HUES64 (cell line): Measurements from ENCODE around the gene CHST3.
"Not testable (repeated sequence)": the region's sequence is repeated elsewhere in the genome, so short reads cannot be mapped to it uniquely, and the experiment has no call there.

ENCODE experiments used
- H3K27ac ChIP-seq: 2 replicates; pipeline ENCODE4 v1.7.0; 2013; ENCODE audit warnings: low read depth, low read length, inconsistent platforms
- H3K27me3 ChIP-seq: 2 replicates; pipeline ENCODE4 v1.6.1; 2013; ENCODE audit warnings: mild to moderate bottlenecking, low read length; ENCODE audit not compliant: insufficient read depth
- H3K36me3 ChIP-seq: 2 replicates; pipeline ENCODE4 v1.6.1; 2013; ENCODE audit warnings: mild to moderate bottlenecking, low read length; ENCODE audit not compliant: insufficient read depth
- H3K4me1 ChIP-seq: 2 replicates; pipeline ENCODE4 v1.6.1; 2013; ENCODE audit warnings: mild to moderate bottlenecking, low read length, moderate library complexity; ENCODE audit not compliant: insufficient read depth
- H3K4me3 ChIP-seq: 2 replicates; pipeline ENCODE4 v1.5.1; 2013; ENCODE audit warnings: mild to moderate bottlenecking, low read length, moderate library complexity
- H3K9ac ChIP-seq: 2 replicates; pipeline ENCODE4 v1.6.1; 2013; ENCODE audit warnings: mild to moderate bottlenecking, low read depth, low read length
- H3K9me3 ChIP-seq: 2 replicates; pipeline ENCODE4 v1.6.1; 2013; ENCODE audit warnings: low read depth, low read length; ENCODE audit not compliant: insufficient read depth
- WGBS: fragments of 150-250, 120-280 bp; methylation state at CpG from one replicate; pipeline ENCODE4 v1.1.7; 2013; ENCODE audit warnings: missing lambda C conversion rate; 5-methylcytosine and 5-hydroxymethylcytosine counted together

The CHST3 gene

GRCh38 chr10:71982269-71983178 lies 18.3 kb downstream of the CHST3 start:
- 93% methylated on average over 10 of the region's 10 CpGs for WGBS

DNA sequence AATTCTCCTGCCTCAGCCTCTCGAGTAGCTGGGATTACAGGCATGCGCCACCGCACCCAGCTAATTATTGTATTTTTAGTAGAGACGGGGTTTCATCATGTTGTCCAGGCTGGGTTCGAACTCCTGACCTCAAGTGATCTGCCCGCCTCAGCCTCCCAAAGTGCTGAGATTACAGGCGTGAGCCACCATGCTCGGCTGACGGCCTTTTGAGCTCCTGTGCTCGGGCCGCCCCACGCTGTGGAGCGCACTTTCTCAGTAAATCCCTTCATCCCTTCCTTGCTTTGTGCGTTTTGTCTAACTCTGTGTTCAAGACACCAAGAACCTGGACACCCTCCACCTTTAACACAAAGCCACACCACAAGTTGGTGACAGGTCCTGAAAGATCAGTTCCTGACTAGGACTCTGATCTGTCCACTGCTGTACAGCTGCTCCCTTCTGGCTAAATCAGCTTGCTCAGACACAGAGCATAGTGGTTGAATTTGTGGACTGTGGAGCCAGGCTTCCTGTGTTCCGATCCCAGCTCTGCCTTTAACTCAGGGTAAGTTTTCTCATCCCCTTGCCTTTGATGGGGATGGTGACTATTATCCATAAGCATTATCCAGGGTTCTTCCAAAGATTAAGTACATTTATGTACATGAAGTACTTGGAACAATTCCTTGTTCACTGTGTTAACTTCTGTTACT lies 20.1 kb downstream of the CHST3 start:
- Histone ChIP-seq H3K4me1 (peaks cover 12% of the 10 kb centered on the region), H3K9ac (no peak overlapping the region), H3K27me3 (no peaks in the 10 kb centered on the region), H3K4me3 (no peak overlapping the region), H3K9me3 (no peaks in the 10 kb centered on the region), H3K27ac (no peak overlapping the region), H3K36me3 (no peaks in the 10 kb centered on the region)
- 91% methylated on average over 15 of the region's 15 CpGs for WGBS

More at GRCh38 chr10:71982269-71983178, 18.3 kb downstream of the CHST3 start:
- Histone ChIP-seq H3K9me3 (no peaks in the 10 kb centered on the region), H3K4me3 (no peak overlapping the region), H3K27ac (no peak overlapping the region), H3K4me1 (peaks cover 15% of the 10 kb centered on the region), H3K9ac (no peak overlapping the region), H3K27me3 (no peaks in the 10 kb centered on the region), H3K36me3 (no peaks in the 10 kb centered on the region)

GRCh38 chr10:71984809-71985388 lies 20.7 kb downstream of the CHST3 start:
- Histone ChIP-seq H3K9me3 (no peaks in the 10 kb centered on the region), H3K27ac (no peak overlapping the region), H3K4me3 (no peak overlapping the region), H3K36me3 (no peaks in the 10 kb centered on the region), H3K4me1 (peaks cover 8% of the 10 kb centered on the region), H3K27me3 (no peaks in the 10 kb centered on the region), H3K9ac (no peak overlapping the region)
- 95% methylated on average over 9 of the region's 9 CpGs for WGBS

DNA sequence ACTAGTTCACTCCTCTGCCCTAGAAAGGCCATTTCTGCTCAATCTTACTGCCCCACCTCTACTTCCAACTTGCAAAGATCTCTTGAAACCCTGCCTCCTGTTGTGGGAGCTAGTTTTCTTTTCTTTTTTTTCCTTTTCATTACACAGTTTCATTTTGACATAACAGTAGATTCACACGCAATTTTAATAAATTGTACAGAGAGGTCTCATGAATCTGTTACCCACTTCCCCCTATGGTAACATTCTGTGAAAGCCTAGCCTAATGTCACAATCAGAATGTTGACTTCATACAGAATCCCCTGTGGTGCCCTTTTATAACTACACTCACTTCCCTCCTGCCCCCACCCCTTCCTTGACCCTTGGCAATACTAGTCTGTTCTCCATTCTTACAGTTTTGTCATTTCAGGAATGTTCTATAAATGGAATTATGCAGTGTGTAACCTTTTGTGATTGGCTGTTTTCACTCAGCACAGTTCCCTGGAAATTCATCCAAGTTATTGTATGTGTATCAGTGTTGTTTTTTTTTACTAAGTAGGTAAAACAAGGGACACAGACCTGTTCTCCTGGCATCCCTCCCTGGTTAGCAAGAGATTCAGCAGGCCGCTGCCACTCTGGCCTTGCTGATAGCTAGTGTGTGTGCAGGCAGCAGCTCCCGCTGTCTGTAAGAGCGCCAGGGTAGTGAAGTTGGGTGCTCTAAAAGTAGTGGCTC lies 21.5 kb downstream of the CHST3 start:
- H3K27me3 ChIP-seq, result no peaks in the 10 kb centered on the region
- peaks cover 4% of the 10 kb centered on the region for H3K4me1 ChIP-seq
- no peak overlapping the region for H3K9ac ChIP-seq
- 70% methylated on average over 4 of the region's 4 CpGs for WGBS
- H3K36me3 ChIP-seq, result no peaks in the 10 kb centered on the region
- no peaks in the 10 kb centered on the region for H3K9me3 ChIP-seq
- no peak overlapping the region for H3K4me3 ChIP-seq
- no peak overlapping the region for H3K27ac ChIP-seq

GRCh38 chr10:71988895-71989294 lies 24.7 kb downstream of the CHST3 start:
- H3K27me3 ChIP-seq, H3K4me1 ChIP-seq, H3K9ac ChIP-seq, H3K27ac ChIP-seq, H3K4me3 ChIP-seq, H3K9me3 ChIP-seq, H3K36me3 ChIP-seq: not testable (repeated sequence)
- 92% methylated on average over 6 of the region's 6 CpGs for WGBS

- Histone ChIP-seq H3K9ac (no peak overlapping the region), H3K4me3 (no peak overlapping the region), H3K4me1 (no peaks in the 10 kb centered on the region), H3K27me3 (no peaks in the 10 kb centered on the region), H3K36me3 (no peaks in the 10 kb centered on the region), H3K9me3 (no peaks in the 10 kb centered on the region), H3K27ac (no peak overlapping the region)
- WGBS, result 75% methylated on average over 6 of the region's 6 CpGs
These were observed 25.7 kb downstream of the CHST3 start for GRCh38 chr10:71989661-71990454.

- no peak overlapping the region for H3K4me3 ChIP-seq
- H3K4me1 ChIP-seq, result no peaks in the 10 kb centered on the region
- no peak overlapping the region for H3K27ac ChIP-seq
- no peaks in the 10 kb centered on the region for H3K9me3 ChIP-seq
- H3K27me3 ChIP-seq, result no peaks in the 10 kb centered on the region
- no peak overlapping the region for H3K9ac ChIP-seq
- H3K36me3 ChIP-seq, result no peaks in the 10 kb centered on the region
- 96% methylated on average over 7 of the region's 7 CpGs for WGBS
These were observed 26.6 kb downstream of the CHST3 start for GRCh38 chr10:71990706-71991269.

GRCh38 chr10:71995449-71995848 lies 31.3 kb downstream of the CHST3 start:
- Histone ChIP-seq H3K9me3 (no peaks in the 10 kb centered on the region), H3K4me3 (no peak overlapping the region), H3K9ac (no peak overlapping the region), H3K4me1 (peaks cover 16% of the 10 kb centered on the region; the same call in 1 of the 2 replicates), H3K36me3 (no peaks in the 10 kb centered on the region), H3K27me3 (no peaks in the 10 kb centered on the region), H3K27ac (no peak overlapping the region)
- WGBS, result 93% methylated on average over 3 of the region's 3 CpGs

DNA sequence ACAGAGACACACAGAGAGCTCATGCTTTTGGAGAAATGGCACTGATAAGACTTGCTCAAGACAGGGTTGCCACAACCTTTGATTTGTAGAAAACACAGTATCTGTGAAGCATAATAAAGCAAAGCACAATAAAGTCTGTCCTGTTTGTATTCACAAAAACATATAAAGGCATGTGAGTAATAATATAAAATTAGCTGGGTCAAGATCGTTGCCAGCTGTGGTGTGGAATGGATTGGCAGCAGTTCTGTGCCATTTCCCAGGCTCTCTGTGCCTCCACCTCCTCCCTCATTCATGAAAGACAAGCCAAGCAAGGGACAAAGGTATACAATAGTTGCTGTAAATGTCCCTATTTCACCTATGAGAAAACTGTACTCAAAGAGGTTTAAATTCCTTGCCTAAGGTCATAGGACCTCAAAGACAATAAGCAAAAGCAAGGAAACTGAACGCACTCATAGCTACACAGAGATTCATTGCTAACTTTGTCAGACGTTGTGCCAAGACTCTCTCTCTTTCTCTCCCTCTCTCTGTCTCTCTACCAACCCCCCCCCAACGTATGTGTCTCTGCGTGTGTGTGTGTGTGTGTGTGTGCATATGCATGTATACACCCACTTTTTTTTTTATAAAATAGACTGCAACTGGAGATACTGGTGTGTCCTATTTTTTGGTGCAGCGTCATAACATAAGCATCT lies 31.8 kb downstream of the CHST3 start:
- no peaks in the 10 kb centered on the region for H3K36me3 ChIP-seq
- 89% methylated on average over 3 of the region's 6 CpGs for WGBS
- peaks cover 16% of the 10 kb centered on the region; the same call in 1 of the 2 replicates for H3K4me1 ChIP-seq
- no peak overlapping the region for H3K4me3 ChIP-seq
- H3K9me3 ChIP-seq, result no peaks in the 10 kb centered on the region
- H3K27ac ChIP-seq, result no peak overlapping the region
- no peak overlapping the region for H3K9ac ChIP-seq
- H3K27me3 ChIP-seq, result no peaks in the 10 kb centered on the region
